GM23248 (cell line): ENCODE measurements around the gene MTURN.

Source experiments
- EZH2 ChIP-seq: fragments of 200-600 bp; sonication (generic); IDR thresholded peaks from 2 replicates; pipeline ENCODE4 v1.6.1; 2018; ENCODE audit warnings: antibody characterized with exemption, mild to moderate bottlenecking; ENCODE audit not compliant: insufficient read depth, poor library complexity, severe bottlenecking
- EZH2phosphoT487 ChIP-seq: fragments of 200-600 bp; sonication (generic); IDR thresholded peaks from 2 replicates; pipeline ENCODE4 v1.6.1; 2018; ENCODE audit warnings: antibody characterized with exemption, moderate library complexity, mild to moderate bottlenecking, low read depth; ENCODE audit not compliant: insufficient read depth

GRCh38 chr7:30202671-30203070 lies 67.9 kb downstream of the MTURN start:
- no peak for TF ChIP-seq EZH2
- no peak for TF ChIP-seq EZH2phosphoT487
